GM19025 (cell line): ENCODE results near the gene SNPH.

Experiments
- ATAC-seq: cut with Tn5 transposase; IDR thresholded peaks from one replicate; pipeline ENCODE4 v1.9.1; 2021; ENCODE audit warnings: mild to moderate bottlenecking, low read depth, moderate library complexity; ENCODE audit not compliant: unreplicated experiment

Gene SNPH

DNA sequence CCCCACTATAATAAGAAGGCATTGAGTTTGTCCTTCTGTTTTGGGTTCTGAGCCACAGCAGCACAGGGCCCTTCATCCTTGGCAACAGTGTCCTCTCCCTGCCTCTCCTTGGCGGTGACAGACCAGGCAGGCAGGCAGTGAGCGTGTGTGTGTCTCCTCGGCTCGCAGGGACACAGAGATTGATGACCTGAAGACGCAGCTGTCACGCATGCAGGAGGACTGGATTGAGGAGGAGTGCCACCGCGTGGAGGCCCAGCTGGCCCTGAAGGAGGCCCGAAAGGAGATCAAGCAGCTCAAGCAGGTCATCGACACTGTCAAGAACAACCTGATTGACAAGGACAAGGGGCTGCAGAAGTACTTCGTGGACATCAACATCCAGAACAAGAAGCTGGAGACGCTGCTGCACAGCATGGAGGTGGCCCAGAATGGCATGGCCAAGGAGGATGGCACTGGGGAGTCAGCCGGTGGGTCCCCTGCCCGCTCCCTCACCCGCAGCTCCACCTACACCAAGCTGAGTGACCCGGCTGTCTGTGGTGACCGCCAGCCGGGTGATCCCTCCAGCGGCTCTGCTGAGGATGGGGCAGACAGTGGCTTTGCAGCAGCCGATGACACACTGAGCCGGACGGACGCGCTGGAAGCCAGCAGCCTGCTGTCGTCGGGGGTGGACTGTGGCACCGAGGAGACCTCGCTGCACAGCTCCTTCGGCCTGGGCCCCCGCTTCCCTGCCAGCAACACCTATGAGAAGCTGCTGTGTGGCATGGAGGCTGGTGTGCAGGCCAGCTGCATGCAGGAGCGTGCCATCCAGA is 38.8 kb downstream of the SNPH start:
- no peak for ATAC-seq

DNA sequence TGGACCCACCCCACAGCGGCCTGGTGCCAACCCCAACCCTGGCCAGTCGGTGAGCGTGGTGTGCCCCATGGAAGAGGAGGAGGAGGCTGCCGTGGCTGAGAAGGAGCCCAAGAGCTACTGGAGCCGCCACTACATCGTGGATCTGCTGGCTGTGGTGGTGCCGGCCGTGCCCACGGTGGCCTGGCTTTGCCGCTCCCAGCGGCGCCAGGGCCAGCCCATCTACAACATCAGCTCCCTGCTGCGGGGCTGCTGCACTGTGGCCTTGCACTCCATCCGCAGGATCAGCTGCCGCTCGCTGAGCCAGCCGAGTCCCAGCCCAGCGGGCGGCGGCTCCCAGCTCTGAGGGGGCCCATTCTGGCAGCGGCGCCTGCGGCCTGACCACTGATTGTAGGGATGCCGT is 39.6 kb downstream of the SNPH start:
- no peak for ATAC-seq

GRCh38 chr20:1306316-1307135 is 40.4 kb downstream of the SNPH start:
- no peak for ATAC-seq

DNA sequence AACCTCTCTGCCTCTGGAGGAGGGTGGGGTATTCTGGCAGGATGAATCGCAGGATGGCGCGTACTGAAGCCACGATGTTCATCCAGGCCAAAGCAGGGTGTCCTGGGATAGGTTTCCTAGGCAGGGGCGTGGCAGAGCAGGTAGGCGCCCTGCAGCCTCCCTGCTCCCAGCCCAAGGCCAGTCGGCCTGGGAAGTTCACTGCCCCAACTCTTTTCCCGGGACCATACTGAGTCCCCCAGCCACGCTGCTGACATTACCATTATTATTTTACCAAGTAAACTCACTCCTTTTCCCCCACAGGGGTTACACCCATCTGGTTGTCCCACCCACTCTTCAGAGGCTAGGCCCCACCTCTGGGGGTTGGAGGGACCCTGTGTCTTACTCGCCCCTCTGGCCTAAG is 41.1 kb downstream of the SNPH start:
- no peak for ATAC-seq

DNA sequence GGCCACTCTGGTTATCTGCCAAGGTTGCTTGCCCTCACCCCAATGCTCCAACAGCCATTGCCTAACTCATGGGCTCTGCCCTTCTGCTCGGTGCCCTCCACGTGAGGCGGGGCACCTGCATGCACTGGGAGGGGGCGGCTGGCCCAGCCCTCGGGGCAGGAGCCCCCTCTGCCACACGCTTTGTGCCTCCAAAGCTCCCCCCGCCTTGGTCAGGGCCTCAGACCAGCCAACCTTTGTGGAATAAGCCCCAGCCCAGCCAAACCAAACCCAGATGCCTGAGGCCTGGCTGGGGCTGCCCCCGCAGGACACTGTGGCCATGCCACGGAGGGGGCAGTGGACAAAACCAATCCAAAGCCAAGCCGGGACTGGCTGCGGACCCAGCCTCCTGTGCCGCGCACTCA is 41.5 kb downstream of the SNPH start:
- no peak for ATAC-seq

- ATAC-seq: no peak
Measured at GRCh38 chr20:1308067-1308701, 42.1 kb downstream of the SNPH start.

DNA sequence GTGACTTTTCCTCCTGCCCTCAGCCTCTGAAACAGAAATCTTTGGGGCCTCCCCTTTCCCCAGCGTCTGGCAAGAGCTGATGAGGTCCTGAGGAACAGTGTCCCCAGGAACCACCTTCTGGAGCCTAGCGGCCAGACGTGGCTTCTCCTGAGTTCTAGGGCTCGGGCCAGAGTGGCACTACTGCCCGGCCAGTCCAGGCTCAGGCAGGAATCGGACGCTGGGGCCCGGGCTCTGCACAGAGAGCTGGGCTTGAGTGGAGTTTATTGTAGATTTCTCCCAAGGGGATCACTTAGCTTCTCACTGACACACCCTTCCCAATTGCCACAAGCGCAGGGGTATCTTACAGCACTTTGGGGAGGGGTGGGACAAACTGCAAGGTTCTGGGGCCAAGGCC is 42.6 kb downstream of the SNPH start:
- no peak for ATAC-seq

DNA sequence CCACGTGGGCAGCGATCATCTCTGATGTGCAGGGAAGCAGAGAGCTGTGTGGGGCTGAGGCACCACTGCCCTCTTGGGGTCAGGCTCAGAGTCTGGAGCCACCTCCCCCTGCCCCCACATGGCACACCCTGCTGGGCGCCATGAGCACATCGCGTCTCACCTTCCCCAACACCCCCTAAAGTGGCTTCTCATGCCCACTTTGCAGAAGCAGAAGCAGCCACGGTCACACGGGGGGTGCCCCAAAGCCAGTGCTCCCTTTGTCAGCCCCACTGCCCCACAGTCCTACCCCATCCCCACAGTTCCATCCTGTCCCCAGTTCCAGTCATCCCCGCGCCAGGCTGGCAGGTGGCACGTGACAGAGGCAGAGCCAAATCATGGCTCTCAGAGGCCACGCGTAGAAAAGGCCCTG is 43.3 kb downstream of the SNPH start:
- ATAC-seq: no peak

DNA sequence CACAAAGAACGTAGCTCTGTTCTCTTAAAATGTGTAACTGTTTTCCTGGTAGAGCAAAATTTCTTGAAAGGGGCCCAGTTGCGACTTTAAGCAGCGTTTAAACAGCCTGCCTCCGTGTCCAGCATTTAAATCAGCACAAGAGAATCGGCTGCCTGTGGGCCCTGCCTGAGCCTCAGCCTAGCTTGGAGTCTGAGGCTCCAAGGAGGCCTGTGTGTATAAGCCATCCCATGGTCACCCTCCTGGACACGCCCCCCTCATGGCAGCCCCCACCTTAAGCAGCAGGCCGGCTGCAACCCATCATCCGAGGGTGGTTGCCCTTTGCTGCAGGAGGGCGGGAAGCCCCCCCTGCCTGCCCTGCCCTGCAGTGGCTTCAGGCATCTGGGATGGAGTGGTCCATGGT is 44.0 kb downstream of the SNPH start:
- ATAC-seq: no peak

- ATAC-seq: no peak
Measured at GRCh38 chr20:1310506-1311190, 44.6 kb downstream of the SNPH start.

DNA sequence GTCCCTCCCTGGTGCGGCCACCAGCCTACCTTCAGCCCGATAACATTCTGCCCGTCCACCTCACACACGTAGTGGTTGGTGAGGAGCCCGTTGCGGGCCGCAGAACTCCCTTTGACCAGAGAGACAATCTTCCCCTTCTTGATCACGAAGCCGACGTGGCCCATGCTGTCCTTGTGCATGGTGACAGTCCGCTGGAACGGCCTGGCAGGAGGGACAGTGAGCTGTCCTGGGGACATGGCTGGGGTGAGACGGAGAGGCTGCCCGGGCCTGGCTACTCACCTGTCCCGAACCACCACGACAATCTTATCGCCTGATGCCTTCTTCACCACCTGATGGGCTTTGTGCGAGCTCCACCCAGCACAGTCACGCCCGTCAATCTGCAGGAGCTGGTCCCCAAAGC is 46.2 kb downstream of the SNPH start:
- no peak for ATAC-seq

- ATAC-seq: no peak
Measured at GRCh38 chr20:1312904-1313235, 46.8 kb downstream of the SNPH start.

GRCh38 chr20:1313236-1313964 is 47.3 kb downstream of the SNPH start:
- ATAC-seq: no peak

GRCh38 chr20:1315804-1316203 is 49.7 kb downstream of the SNPH start:
- no peak for ATAC-seq

DNA sequence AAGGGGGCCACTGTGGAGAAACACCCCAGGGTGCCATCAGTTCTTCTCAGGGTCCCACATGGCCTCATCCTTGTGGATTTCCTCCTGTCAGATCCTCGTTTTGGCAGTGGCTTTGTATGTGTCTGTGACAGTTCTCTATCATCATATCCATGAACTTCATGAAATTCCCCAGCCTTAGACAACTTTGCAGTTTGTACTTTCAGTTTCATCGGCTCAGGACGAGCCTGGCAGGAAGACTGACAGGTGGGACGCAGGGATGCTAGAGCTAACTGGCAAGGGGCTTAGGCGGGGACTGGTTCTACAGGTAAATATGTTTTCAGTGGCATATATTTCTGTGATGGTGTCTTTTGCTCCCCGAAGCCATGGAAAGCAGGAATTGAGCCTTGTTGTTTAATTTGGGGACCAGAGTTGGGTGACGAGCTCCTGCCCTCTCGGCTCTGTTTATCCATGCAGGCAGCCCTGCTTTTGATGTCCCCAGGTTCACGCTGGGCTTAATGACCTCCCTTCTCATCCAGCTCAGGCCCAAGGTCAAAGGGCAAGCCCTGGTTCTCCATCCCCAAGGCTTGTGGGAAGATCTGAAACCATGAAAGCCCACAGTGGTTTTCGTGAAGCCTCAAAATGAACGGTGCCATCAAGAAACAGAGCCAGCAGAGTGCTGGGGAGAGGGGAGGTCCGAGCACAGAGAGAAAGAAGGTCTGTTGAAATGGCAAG is 51.6 kb downstream of the SNPH start:
- no peak for ATAC-seq

GRCh38 chr20:1319051-1319450 is 53.0 kb downstream of the SNPH start:
- ATAC-seq: no peak

GRCh38 chr20:1319462-1319861 is 53.4 kb downstream of the SNPH start:
- ATAC-seq: no peak

- no peak for ATAC-seq
Measured at GRCh38 chr20:1320016-1320415, 53.9 kb downstream of the SNPH start.

GRCh38 chr20:1320902-1321653 is 55.0 kb downstream of the SNPH start:
- ATAC-seq: no peak
